ENCODE measurements around the gene EDEM2. TPM values are rescaled to one million over a fixed set of nuclear protein-coding genes. Genes with fewer than 3 reads are reported as not detected.
"Not testable (repeated sequence)": the region's sequence is repeated elsewhere in the genome, so short reads cannot be mapped to it uniquely, and the experiment has no call there.

The EDEM2 gene
- total RNA-seq, 4 donors from 2014 or later = 11.8 to 18.0 (median 13.2) TPM

DNA sequence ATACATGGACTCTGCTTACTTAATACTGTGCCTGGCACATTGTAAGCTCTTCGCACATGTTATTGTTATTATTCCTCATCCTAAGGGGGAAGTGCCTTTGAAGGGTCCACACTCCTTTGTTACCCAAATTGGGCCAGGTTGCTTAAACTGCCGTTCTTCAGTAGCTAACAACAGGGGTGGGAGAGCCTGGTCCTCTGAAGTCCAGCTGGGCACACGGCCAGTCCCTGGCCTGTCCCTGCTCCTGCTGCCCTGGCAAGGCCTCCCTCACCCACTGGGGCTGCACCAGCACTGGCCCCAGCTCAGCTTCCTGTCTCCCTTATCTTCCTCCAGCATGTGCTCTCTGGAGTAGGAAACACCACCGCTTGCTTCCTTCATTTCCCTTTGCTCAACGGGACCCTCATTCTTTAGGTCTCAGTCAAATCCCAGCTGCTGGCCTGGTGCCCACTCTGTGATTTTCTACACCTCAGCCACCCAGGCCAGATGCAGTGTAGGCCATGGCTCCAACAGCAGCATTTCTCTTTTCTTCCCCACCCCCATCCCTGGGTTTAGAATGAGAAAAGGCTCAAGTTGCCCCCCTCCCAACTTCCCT is 19.2 kb upstream of the EDEM2 start:
- no peaks in the 10 kb centered on the region for H3K36me3 ChIP-seq
- H3K9me3 ChIP-seq = no peaks in the 10 kb centered on the region
- H3K27ac ChIP-seq = no peak overlapping the region
- H3K4me3 ChIP-seq = no peak overlapping the region
- DNase-seq (ENCODE audit: low spot score in 2 of 2) = peak in 1 of 2 donors; percentile 69
- no peaks in the 10 kb centered on the region for H3K27me3 ChIP-seq
- WGBS = 64% methylated on average over 5 of the region's 5 CpGs
- TF ChIP-seq POLR2A (IDR thresholded peaks at IDR 0.05) = no peak
- TF ChIP-seq POLR2AphosphoS5 (IDR thresholded peaks at IDR 0.05) = no peak
- TF ChIP-seq, protein P1, sequence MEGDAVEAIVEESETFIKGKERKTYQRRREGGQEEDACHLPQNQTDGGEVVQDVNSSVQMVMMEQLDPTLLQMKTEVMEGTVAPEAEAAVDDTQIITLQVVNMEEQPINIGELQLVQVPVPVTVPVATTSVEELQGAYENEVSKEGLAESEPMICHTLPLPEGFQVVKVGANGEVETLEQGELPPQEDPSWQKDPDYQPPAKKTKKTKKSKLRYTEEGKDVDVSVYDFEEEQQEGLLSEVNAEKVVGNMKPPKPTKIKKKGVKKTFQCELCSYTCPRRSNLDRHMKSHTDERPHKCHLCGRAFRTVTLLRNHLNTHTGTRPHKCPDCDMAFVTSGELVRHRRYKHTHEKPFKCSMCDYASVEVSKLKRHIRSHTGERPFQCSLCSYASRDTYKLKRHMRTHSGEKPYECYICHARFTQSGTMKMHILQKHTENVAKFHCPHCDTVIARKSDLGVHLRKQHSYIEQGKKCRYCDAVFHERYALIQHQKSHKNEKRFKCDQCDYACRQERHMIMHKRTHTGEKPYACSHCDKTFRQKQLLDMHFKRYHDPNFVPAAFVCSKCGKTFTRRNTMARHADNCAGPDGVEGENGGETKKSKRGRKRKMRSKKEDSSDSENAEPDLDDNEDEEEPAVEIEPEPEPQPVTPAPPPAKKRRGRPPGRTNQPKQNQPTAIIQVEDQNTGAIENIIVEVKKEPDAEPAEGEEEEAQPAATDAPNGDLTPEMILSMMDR (IDR thresholded peaks at IDR 0.05) = no peak
- no peak for TF ChIP-seq EP300 (IDR thresholded peaks at IDR 0.05)
- H3K4me1 ChIP-seq = peaks cover 4% of the 10 kb centered on the region

DNA sequence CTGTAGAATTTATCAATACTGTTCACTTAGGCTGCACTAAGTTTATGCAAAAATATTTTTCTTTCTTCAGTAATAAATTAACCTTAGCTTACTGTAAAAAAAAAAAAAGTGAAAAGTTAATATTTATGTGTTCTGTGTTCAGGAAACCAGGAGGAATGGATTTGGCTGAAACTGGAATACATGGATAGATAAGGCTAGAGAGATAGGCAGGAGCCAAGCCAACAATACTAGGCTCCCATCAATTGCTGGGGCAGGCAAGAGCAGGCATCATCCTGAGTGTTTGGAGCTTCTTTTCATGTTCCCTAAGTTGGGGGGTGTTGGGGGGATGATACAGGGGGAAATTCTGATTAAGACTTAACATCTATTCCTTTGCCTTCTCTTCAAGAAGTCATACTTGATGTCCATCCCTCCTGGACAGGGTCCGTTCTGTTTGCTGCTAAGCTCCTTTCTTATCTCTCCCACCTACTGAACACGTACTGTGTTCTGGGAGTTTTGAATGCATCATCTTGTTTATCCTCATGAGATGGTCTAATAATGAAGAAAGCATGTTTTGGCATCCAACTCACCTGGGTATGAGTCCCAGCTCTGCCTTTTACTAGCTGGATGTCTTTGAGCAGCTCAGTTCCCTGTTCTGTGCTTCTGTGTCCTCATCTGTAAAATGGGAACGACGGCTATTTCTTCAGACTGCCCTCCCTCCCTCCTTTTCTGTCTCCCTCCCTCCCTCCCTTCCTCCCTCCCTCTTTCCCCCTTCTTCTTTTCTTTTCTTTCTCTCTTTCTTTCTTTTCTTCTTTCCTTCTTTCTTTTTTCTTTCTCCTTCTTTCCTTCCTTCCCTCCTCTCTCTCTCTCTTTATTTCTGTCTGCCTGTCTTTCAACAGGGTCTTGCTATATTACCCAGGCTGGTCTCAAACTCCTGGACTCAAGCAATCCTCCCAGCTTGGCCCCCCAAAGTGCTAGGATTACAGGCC is 18.4 kb upstream of the EDEM2 start:
- no peak for DNase-seq (ENCODE audit: low spot score in 2 of 2)
- H3K9me3 ChIP-seq = no peaks in the 10 kb centered on the region

DNA sequence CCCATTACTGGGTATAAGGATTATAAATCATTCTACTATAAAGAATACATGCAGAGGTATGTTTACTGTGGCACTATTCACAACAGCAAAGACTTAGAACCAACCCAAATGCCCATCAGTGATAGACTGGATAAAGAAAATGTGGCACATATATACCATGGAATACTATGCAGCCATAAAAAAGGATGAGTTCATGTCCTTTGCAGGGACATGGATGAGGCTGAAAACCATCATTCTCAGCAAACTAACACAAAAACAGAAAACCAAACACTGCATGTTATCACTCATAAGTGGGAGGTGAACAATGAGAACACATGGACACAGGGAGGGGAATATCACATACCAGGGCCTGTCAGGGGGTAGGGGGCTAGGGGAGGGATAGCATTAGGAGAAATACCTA is 17.4 kb upstream of the EDEM2 start:
- DNase-seq (ENCODE audit: low spot score in 2 of 2); H3K27me3 ChIP-seq; H3K4me3 ChIP-seq; H3K4me1 ChIP-seq; H3K36me3 ChIP-seq; H3K9me3 ChIP-seq; H3K27ac ChIP-seq: not testable (repeated sequence)

More for the DNA sequence above, 18.4 kb upstream of the EDEM2 start:
- Histone ChIP-seq H3K27me3 (no peaks in the 10 kb centered on the region), H3K4me3 (no peak overlapping the region), H3K4me1 (no peaks in the 10 kb centered on the region), H3K36me3 (no peaks in the 10 kb centered on the region), H3K27ac (no peak overlapping the region)
- WGBS = 91% methylated on average over 4 of the region's 4 CpGs
- TF ChIP-seq POLR2A (IDR thresholded peaks at IDR 0.05) (no peak), POLR2AphosphoS5 (IDR thresholded peaks at IDR 0.05) (no peak), EP300 (IDR thresholded peaks at IDR 0.05) (no peak)
- TF ChIP-seq, protein P1 (IDR thresholded peaks at IDR 0.05) = no peak

DNA sequence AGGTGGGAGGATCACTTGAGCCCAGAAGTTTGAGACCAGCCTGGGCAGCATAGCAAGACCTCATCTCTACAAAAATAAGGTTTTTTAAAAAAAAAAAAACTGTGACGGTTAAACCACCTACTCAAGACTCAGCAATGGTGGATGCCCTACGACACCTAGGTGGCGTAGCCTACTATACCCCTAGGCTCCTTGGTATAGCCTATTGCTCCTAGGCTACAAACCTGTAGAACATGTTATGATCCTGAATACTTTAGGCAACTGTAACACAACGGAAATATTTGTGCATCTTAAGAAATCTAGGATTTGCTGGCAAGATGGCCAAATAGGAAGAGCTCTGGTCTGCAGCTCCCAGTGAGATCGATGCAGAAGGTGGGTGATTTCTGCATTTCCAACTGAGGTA is 13.2 kb upstream of the EDEM2 start:
- H3K9me3 ChIP-seq; H3K36me3 ChIP-seq; H3K27me3 ChIP-seq; H3K4me3 ChIP-seq; H3K27ac ChIP-seq; DNase-seq (ENCODE audit: low spot score in 2 of 2); H3K4me1 ChIP-seq: not testable (repeated sequence)
- WGBS = 95% methylated on average over 5 of the region's 5 CpGs

DNA sequence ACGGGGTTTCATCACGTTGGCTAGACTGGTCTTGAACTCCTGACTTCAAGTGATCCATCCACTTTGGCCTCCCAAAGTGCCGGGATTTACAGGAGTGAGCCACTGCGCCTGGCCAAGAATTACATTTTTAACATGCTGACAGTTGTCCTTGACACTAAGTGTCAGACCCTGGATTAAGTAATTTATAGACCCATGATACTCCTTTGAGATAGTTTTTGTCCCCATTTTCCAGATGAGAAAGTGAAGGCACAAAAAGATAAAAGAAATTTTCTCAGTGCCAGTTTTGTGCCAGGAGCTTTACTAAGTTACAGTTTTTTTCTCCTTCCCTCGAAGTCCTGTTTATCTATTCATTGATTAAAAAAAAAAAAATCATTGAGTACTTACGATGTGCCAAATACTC is 9.8 kb upstream of the EDEM2 start:
- no peaks in the 10 kb centered on the region for H3K36me3 ChIP-seq
- no peak overlapping the region for H3K27ac ChIP-seq
- no peaks in the 10 kb centered on the region for H3K27me3 ChIP-seq
- H3K9me3 ChIP-seq = no peaks in the 10 kb centered on the region
- H3K4me3 ChIP-seq = no peak overlapping the region
- DNase-seq (ENCODE audit: low spot score in 2 of 2) = no peak
- TF ChIP-seq POLR2A (IDR thresholded peaks at IDR 0.05) = no peak
- no peak for TF ChIP-seq POLR2AphosphoS5 (IDR thresholded peaks at IDR 0.05)
- no peak for TF ChIP-seq EP300 (IDR thresholded peaks at IDR 0.05)
- TF ChIP-seq, protein P1 (IDR thresholded peaks at IDR 0.05) = no peak
- 93% methylated on average over 6 of the region's 6 CpGs for WGBS
- H3K4me1 ChIP-seq = peaks cover 4% of the 10 kb centered on the region

DNA sequence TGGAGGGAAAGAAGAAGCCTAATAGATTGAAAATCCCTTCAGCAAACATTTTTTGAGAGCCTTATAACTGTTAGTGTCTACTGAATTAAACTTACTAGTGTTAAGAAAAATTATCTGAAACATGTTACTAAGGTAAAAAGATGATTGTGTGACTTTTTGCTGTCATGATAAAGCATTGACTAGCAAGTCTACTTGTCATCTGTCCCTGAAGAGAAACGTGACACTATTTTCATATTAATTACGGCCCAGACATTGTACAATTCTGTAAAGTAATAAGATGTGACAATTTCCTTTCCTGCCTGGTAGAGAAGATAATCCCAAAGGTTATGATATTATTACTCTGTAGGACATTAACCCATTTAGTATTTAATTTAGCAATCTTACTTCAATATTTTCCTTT is 8.8 kb upstream of the EDEM2 start:
- Histone ChIP-seq H3K9me3 (no peaks in the 10 kb centered on the region), H3K4me3 (no peak overlapping the region), H3K36me3 (no peaks in the 10 kb centered on the region), H3K4me1 (peaks cover 11% of the 10 kb centered on the region), H3K27ac (no peak overlapping the region), H3K27me3 (no peaks in the 10 kb centered on the region)
- WGBS = 74% methylated on average over 2 of the region's 2 CpGs
- DNase-seq (ENCODE audit: low spot score in 2 of 2) = no peak
- TF ChIP-seq, protein P1 (IDR thresholded peaks at IDR 0.05) = no peak
- no peak for TF ChIP-seq POLR2A (IDR thresholded peaks at IDR 0.05)
- TF ChIP-seq EP300 (IDR thresholded peaks at IDR 0.05) = no peak
- no peak for TF ChIP-seq POLR2AphosphoS5 (IDR thresholded peaks at IDR 0.05)
